ENCODE data around the gene ENOX1.

The ENOX1 gene

DNA sequence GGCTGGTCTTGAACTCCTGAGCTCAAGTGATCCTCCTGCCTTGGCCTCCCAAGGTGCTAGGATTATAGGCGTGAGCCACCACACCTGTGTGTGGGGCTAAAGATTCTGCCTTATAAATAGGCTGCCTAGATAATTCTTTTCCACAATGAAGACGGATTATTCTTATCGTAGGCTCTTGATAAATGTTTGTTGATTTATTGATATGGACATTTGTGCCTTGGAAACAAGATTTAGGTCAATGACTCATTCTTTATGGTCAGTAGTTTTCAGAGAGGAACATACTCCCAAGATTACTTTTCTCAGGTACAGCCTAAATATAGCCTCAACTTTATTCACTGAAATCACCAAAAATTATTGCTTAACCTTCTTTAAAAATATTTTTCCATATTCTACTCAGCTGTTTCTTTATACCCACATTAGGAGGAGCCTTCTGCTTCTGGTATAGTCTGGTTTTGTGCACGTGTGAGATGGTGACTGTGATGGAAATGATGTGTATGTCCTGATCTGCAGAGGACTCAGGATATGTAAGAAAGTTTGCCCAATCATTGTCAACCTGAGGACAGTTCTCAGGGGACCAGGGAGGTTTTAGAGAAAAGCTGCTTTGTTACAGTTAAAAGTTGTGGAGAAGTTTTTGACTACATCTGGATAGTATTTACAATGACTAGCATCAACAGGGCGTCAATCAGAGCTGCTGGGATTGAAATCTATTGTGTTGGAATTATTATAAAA, 554.5 kb downstream of the ENOX1 start:
- in situ Hi-C loops (cut with HindIII; ENCODE audit: low sequenced_read_pairs) = no loop called here

DNA sequence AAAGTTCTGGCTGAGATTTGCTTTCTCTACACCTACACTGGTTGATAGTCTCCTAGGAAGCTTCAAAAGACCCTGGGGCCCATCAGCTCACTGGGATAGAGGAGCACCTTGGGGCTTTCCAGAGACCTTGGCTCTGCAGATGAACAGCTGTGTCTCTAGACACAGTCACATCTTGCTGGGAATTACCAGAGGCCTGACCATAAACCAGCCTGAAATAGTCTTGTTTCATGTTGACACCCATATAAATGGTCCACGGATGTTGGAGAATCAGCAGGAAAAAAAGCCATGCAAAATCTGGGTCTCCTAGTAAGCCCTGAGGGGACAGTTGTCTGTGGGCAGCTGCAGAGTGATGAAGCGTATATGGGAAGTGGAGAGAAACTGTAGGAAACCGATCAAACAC, 555.8 kb downstream of the ENOX1 start:
- in situ Hi-C loops (cut with HindIII; ENCODE audit: low sequenced_read_pairs) = no loop called here

DNA sequence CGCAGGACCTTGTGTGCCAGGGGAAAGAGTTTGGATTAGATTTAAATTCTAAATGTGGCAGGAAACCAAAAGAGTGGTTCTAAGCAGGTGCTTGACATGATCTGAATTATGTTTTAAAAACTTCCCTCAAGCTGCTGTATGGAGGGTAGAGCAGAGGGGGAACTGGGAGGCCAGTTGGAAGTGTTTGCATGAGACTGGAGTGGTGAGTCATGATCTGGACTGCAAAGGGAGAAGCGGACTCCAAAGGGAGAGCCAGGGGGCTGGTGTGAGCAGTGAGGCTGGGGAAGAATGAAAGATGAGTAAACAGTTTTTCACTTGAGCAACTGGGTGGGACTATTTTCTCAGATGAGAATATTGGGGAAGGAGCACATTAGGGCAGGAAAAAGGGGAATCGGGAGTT, 557.3 kb downstream of the ENOX1 start:
- in situ Hi-C loops (cut with HindIII; ENCODE audit: low sequenced_read_pairs) = no loop called here

DNA sequence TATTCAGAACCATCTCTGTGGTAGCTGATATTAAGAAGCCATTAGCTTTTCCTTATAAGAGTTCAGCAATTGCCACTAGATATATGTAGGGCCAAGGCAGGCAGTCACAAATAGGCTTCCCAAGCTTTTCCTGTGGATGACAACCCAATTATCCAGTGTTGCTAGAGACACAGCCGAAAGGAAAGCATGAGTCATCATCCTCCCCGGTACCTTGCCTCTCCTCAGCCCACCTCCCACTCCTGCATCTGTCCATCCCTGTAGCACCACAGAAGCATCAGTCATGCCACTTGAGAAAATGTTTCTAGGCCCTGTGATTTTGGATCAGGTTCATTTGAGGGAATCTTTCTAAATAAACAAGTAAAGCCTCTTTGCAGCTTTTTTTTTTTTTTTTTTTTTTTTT, 559.1 kb downstream of the ENOX1 start:
- in situ Hi-C loops (cut with HindIII; ENCODE audit: low sequenced_read_pairs) = no loop called here

DNA sequence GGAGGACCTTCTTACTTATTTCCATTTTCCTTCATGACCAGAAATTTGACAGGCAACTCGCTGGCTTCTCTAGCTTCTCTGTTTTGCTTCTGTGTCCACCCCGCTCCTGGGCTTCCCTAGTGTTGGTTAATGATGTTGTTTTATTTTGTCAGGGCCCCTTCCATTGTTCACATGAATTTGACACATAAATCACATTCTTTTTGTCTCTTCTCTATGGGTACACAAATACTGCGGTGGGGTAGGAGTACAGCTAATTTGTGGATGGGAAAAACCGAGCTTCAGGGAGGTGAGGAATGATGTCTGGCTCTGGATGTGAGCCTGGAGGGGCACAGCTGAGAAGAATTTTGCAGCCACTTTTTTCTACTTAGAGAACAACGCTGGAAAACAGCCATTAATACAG, 563.6 kb downstream of the ENOX1 start:
- in situ Hi-C loops (cut with HindIII; ENCODE audit: low sequenced_read_pairs) = no loop called here

DNA sequence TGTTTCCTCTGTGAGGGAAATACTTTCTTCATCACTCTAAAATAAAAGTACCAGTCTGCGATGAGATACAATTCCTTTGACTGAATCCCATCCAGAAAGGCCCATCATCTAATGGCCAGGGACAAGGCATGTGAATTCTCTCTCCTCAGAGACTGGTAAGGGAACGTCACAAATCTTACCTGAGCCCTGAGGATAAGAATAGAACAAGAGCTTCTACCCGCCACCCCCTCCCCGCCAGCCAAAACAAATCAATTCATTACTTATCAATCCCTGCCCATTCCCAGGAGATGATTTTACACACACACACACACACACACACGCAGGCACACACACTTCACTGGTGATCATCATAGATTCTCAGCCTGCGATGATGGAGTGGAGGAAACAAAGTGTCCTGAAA, 564.7 kb downstream of the ENOX1 start:
- in situ Hi-C loops (cut with HindIII; ENCODE audit: low sequenced_read_pairs) = no loop called here

DNA sequence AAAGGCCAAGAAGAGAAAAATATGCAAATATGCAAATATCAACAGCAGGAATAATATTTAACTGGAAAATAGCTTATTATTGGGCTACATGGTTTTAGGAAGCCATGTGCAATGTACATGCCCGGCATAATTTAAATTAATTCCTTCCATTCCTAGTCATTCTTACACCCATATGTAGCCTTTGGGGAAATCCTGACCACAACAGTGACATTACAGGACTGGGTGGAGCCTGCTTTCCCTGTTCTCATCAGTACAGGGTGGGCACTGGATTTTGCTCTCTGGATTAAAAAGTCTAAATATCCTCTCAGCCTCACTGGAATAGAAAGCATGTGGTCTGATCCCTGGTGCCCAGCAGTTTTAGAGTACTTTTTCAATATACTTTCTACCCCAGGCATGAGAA, 565.2 kb downstream of the ENOX1 start:
- in situ Hi-C loops (cut with HindIII; ENCODE audit: low sequenced_read_pairs) = no loop called here

DNA sequence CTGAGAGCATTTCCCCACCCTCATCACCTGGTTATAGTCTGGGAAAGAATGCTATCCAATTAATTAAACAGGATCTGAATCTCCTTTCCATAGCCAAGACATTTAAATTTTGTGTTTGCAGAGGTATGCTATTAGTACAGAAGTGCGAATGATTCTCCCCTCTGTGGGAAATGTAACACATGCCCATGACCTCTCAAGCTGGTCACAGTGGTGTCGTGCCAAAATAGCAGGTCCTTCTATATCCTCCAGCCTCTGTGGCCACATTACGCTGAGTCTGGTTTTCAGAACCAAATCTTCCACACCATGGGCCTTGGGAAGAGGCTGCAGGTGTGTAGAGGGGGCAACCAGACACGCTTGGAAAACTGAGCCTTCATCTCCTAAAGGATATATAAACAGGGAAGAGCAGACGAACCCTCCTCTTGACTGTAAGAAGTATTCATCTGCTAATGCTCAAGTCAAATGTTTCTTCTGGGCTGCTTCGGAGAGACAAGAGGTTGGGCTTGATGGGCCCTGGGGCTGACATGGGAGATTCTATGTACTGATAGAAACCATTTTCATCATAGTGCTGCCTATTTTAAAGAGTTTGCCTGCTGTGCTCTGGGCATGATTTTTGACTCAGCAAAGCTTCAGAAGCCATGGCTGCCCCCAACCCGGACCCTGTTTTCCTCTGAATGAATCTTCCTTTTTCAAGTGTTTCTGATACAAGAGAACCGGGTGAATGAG, 565.7 kb downstream of the ENOX1 start:
- in situ Hi-C loops (cut with HindIII; ENCODE audit: low sequenced_read_pairs) = no loop called here

DNA sequence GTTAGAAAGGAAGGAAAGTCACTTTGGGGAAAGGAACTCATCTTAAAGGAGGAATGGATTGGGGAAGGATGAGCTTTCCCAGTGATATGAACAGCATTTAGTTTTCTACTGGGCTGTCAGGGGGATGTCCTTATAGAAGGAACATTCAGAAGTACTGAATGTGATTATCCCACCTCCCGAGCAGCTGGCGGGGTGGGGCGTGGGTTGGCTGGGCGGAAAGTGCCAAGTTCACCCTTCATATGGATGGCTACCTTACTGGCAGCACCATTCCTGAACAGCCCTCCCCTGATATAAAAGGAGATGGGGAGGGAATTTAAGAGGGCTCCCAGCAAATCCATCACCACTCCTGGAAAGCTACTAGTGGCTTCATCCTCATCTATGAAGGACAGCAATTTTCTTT, 572.6 kb downstream of the ENOX1 start:
- in situ Hi-C loops (cut with HindIII; ENCODE audit: low sequenced_read_pairs) = no loop called here

DNA sequence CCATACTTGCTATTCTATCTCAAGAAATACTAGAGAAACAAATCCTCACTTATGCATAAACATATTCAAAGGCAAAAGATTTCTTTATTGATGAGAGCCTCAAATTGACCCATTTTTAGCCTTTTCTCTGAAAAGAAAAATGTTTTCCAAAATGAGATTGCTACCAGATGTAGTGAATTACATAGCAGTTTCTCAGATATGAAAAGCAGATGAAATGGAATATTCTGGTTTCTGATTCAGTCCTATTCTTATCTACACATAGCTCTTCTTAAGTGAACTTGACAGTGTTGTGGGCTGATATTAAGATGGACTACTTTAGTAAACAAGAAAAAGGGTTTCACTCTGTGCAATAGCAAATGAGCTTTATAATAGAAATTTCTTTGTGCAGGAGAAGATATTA, 579.9 kb downstream of the ENOX1 start:
- in situ Hi-C loops (cut with HindIII; ENCODE audit: low sequenced_read_pairs) = no loop called here

DNA sequence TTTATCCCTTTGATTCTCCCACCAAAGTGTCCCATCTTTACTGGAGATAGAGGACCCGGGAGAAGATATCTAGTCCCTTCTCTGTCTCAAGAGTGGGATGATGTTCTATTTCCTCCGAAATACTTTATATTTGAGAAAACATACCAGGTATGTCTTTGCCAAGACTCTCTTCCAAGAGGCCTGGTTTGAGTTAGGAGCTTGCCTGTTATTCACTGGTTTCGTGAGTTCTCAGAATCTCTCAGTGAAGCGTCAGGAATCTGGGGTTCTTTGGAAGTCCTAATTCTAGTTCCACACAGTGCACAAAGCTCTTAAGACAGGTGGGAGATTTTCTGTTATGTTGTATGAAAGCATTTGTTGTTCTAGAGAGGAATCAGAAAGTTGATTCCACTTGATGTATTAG, 581.4 kb downstream of the ENOX1 start:
- in situ Hi-C loops (cut with HindIII; ENCODE audit: low sequenced_read_pairs) = no loop called here

DNA sequence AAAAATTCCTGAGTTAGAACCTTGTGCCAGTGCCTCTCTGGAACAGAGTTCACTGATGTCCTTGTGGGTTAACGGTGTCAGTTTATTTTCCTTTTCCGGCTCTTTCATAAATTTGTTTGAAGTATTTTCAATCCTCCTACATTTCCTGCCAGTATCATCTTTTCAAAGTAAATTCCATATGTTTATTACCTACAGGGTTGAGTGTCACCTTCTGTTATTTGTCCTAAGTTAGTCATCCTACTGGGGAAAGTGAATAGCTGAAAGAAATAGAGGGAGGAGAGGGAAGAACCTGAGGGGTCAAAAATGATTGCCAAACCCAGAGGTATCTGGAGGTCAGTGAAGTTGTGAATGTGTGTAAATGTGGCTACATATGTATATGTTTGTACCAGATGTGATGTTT, 582.2 kb downstream of the ENOX1 start:
- in situ Hi-C loops (cut with HindIII; ENCODE audit: low sequenced_read_pairs) = no loop called here

DNA sequence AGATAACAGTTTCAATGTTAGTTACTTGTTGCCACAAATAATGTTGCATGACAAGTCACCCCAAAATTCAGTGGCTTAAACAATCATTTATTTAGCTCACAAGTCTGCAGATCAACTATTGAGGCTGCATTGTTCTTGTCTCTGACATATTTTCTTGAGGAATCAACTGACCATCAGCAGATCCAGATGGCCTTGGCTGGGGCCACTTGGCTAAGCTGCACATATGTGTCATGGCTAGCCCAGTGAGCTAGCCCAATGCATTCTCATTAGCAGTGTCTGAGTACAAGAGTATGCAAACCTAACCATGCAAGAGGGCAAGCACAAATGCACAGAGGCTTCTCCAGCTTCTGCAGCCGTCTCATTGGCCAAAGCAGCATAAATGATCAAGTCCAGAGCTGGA, 583.0 kb downstream of the ENOX1 start:
- in situ Hi-C loops (cut with HindIII; ENCODE audit: low sequenced_read_pairs) = no loop called here

DNA sequence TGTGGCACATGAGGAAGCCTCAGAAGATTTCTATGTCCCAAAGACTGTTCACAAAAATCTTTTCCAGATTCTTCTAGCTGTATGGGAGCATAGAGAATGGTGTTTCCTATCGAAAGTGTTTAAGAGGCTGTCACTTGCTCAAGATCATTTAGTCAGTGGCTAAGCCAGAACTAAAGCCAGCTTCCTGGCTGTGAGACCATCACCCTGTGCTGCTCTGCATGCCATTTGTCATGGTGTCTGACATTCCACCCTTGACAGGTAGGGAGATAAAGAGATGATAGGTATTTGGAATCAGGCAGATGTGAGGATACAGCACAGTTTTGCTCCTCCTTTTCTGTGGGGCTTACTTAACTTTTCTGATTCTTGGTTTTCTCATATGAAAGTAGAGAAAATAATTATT, 586.0 kb downstream of the ENOX1 start:
- in situ Hi-C loops (cut with HindIII; ENCODE audit: low sequenced_read_pairs) = no loop called here

DNA sequence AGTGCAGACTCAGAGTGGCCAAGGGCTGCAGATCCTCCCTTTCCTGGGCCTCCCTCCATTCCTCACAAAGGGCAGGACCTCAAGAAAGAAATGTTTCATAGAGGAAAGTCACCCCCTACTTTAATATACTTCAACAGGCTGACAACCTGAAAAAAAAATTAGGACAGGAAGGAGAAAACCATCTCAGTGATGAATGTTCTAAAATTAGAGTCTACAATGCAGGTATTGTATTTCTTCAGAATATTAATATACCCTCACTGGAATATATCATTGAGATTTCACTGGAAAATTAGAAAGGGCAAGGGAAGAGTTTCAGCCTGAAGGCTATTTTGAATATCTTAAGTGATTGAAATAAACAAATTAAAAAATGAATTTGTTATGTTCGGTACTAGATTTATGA, 586.5 kb downstream of the ENOX1 start:
- in situ Hi-C loops (cut with HindIII; ENCODE audit: low sequenced_read_pairs) = no loop called here

DNA sequence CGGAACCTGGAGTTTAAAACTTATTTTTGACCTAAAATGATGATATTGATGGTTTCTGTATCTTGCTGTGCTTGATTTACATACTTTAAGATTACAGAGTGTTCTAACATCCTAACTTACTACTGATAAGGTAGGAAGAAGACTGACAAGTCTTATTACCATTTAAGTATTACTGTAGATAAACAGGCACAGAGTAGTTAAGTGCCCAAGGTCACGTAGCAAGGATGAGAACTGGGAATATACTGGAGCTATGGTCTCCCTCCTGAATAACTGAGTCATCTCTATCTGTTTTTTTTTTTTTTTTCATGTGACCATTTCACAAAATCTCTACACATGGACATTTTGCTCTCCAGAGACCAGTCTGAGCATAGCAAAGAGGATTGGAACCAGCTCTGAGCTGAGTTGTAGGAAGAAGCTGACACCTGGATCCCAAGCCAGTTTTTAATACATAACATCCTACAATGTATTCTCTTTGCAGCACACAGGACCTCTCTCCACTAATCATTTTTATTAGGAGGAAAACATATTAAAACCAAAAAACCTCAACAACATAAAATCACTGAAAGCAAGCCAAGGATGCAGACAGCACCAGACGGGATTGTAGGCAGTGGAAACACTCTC, 589.9 kb downstream of the ENOX1 start:
- in situ Hi-C loops (cut with HindIII; ENCODE audit: low sequenced_read_pairs) = no loop called here

DNA sequence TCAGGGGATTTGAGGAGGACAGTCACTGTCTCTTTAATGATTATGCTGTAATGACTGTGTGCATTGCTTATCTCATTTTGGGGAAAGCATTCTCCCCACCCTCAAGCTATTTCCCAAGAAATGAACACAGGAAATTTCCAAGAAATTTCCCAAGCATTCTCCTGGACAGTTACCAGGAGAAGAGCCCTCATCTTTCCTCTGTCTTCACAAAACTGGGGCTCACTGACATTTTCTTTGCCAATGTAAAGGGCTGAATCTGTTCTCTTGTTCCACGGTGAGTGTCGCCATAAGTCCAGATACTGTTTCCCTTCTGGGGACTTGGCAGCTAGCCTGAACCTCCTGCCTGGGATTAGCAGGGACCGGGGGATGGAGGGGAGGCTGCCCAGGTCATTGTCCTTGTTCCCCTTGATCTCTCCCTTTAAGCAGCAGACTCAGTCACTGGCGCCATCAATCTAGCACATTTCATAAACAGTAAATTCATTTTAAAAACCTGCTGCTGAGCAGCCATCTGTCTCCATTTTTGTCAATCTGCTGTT, 590.6 kb downstream of the ENOX1 start:
- in situ Hi-C loops (cut with HindIII; ENCODE audit: low sequenced_read_pairs) = no loop called here

DNA sequence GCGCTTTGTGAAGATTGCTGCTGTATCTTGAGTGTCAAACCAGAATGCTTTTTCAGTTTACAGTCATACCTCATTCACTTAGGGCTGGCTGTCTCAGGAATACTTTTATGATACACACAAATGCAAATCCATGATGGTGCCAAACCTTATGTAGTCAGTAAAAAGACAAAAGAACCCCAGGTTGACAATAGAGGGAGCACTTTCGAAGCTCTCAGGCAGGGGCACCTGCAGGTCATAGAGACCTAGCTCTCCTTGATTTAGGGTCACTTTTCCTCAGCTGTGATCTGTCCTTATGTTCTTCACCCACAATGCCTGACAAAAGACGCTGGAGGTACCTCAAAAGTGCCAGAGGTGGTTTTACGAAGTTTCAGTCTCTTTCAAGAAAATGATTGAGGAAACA, 591.2 kb downstream of the ENOX1 start:
- in situ Hi-C loops (cut with HindIII; ENCODE audit: low sequenced_read_pairs) = no loop called here

DNA sequence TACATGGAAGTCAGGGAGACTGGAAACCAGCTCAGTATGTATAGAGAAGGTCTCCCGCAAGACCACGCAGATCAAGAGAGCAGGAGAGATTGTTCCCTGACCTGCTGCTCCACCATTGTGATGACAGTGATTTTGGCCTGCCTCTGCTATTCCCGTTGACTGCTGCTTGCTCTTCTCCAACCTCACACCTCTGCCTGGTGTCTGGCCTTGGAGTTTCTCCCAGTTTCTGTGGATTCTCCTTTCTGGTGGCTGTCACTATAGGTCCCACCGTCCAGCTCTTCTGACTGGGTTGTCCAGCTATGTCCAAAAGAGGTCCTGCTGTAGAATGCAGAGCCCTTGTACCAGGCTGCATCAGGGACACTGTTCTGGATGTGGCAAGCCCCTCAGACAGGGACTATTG, 591.7 kb downstream of the ENOX1 start:
- in situ Hi-C loops (cut with HindIII; ENCODE audit: low sequenced_read_pairs) = no loop called here

DNA sequence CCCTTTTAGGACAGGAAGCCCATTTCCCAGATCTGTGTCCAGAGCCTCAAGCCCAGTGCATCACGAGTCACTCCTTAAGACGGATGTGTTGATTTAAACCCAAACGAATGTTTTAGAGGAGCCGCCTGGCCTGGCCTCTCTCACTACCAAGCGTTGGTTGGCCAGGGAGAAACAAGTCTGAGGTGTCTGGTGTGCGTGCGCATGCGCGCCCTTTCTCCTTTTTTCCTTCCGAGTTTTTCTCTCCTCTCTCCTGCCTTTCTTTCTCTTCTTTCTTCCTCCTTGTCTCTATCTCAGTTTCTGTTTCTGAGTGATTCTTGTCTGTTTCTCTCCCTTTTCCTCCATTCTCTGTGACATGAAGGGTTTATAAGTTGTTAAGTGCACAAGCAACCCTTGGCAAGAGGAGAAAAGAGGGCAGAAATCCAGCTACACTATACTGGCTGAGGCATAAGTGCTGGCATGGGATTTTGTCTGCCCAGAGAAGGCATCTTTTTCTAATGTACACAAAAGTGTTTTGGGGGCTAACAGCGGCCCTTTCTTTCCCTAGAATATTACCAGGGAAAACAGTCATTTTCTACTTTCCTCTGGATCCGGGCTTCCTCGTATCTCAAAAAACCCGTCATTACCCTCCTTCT, 592.9 kb downstream of the ENOX1 start:
- in situ Hi-C loops (cut with HindIII; ENCODE audit: low sequenced_read_pairs) = no loop called here

DNA sequence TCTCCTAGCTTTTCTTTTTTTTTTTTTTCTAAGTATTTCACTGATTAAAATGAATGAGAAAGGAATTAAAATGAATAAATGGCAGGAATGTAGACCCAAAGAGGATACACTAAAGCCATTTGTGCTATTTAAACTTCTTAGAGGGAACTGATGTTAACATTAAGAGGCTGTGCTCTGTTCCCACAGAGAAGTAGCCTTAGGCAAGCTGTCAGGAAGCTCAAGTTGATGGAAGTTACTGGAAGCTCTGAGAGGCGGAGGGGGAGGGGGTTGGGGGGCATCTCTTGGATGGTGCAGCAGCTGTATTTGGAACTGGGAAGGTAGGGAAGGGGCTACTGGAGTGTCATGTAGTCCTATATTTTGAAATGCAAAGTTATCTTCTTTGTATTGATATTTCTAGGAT, 595.2 kb downstream of the ENOX1 start:
- in situ Hi-C loops (cut with HindIII; ENCODE audit: low sequenced_read_pairs) = no loop called here

DNA sequence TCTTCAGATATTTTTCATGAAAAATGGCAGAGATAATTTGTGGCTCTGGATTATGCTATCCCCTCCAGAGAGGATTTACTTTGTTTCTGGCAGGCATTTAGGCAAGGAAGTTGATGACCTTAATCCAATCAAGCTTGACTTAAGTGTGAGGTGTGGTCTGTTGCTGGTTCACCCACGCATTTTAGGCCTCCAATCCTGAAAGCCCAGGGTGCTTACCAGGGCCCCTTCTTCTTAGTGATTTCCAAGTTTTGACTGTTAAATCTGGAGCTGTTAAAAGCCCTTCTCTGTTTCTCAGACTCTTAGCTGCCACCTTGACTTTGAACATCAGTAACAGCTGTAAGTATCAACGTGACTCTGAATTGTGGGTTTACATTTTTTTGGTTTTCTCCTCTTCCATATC, 601.5 kb downstream of the ENOX1 start:
- in situ Hi-C loops (cut with HindIII; ENCODE audit: low sequenced_read_pairs) = no loop called here

All from DLD1 (cell line).